A673 (cell line): ENCODE measurements around the gene RASSF1. TPM values are rescaled to one million over a fixed set of nuclear protein-coding genes. Genes with fewer than 3 reads are reported as not detected.
A peak's percentile ranks its signal among the peaks of the same experiment; 100 is the strongest.

Experiments
- BruUV-seq: library from RNA; stranded (reverse); fragments of 400-500 nt; replicated peaks from 2 replicates; lab custom pipeline; 2021; lab: Mats Ljungman, UMichigan
- CTCF ChIA-PET: fragments of 300-600 bp; sonication (Branson Sonifier 250); formaldehyde crosslinking; loops from one replicate; lab custom pipeline; 2022; ENCODE audit warnings: antibody characterized with exemption; lab: Charles Lee
- POLR2A ChIA-PET: fragments of 300-600 bp; sonication (Branson Sonifier 250); formaldehyde crosslinking; loops from one replicate; lab custom pipeline; 2022; ENCODE audit warnings: antibody characterized with exemption; ENCODE audit not compliant: low non-redundant PET; lab: Charles Lee
- DNase-seq: peaks from one replicate; pipeline ENCODE4 v3.0.0-alpha.2; 2015; ENCODE audit warnings: low spot score
- H3K27ac ChIP-seq: fragments of 200-600 bp; sonication (generic); 2 replicates; pipeline ENCODE4 v1.5.1; 2016; ENCODE audit warnings: mixed run types, low read depth, mild to moderate bottlenecking, mixed read lengths, antibody characterized with exemption, low read length; ENCODE audit not compliant: poor library complexity, severe bottlenecking
- H3K27me3 ChIP-seq: fragments of 200-600 bp; sonication (generic); replicated peaks from 2 replicates; pipeline ENCODE4 v1.6.1; 2017; ENCODE audit warnings: mixed run types, low read depth, mild to moderate bottlenecking, mixed read lengths, antibody characterized with exemption, low read length; ENCODE audit not compliant: insufficient read depth, poor library complexity
- H3K36me3 ChIP-seq: fragments of 200-600 bp; sonication (generic); 2 replicates; pipeline ENCODE4 v1.6.1; 2016; ENCODE audit warnings: mixed run types, mild to moderate bottlenecking, mixed read lengths, antibody characterized with exemption, low read length; ENCODE audit not compliant: insufficient read depth, poor library complexity, severe bottlenecking
- H3K4me1 ChIP-seq: fragments of 200-600 bp; sonication (generic); 2 replicates; pipeline ENCODE4 v1.6.1; 2017; ENCODE audit warnings: mixed run types, mild to moderate bottlenecking, mixed read lengths, antibody characterized with exemption, low read length; ENCODE audit not compliant: insufficient read depth, poor library complexity, severe bottlenecking
- H3K4me3 ChIP-seq: fragments of 200-600 bp; sonication (generic); 2 replicates; pipeline ENCODE4 v1.5.1; 2016; ENCODE audit warnings: low read depth, mixed run types, mild to moderate bottlenecking, mixed read lengths, low read length; ENCODE audit not compliant: poor library complexity, severe bottlenecking
- H3K9me3 ChIP-seq: fragments of 200-600 bp; sonication (generic); 2 replicates; pipeline ENCODE4 v1.6.1; 2016; ENCODE audit warnings: mixed run types, low read depth, mild to moderate bottlenecking, mixed read lengths, antibody characterized with exemption, low read length; ENCODE audit not compliant: poor library complexity, severe bottlenecking
- CTCF ChIP-seq: fragments of 300-800, 200-600 bp; sonication (generic); conservative IDR thresholded peaks from 2 replicates; pipeline ENCODE4 v1.5.1; 2017; ENCODE audit warnings: low read depth, mild to moderate bottlenecking, antibody characterized with exemption, low read length, moderate library complexity, mixed read lengths
- EZH2 ChIP-seq: fragments of 200-600 bp; sonication (generic); IDR thresholded peaks from 2 replicates; pipeline ENCODE4 v1.6.1; 2017; ENCODE audit warnings: borderline replicate concordance, low read depth, mild to moderate bottlenecking, mixed read lengths, antibody characterized with exemption, low read length; ENCODE audit not compliant: poor library complexity, severe bottlenecking
- intact Hi-C: fragments of 100-400 bp; cut with micrococcal nuclease; formaldehyde crosslinking; loops from one replicate; pipeline ENCODE4 v1.10.0; 2022; ENCODE audit not compliant: unreplicated experiment
- total RNA-seq: library from RNA; stranded (reverse); gene quantifications from 2 replicates; pipeline ENCODE4 v1.2.3, GENCODE V29; 2021

RASSF1 gene
- total RNA-seq, 1 experiment from 2014 or later: 14.4 TPM

GRCh38 chr3:50372349-50372748, 31.7 kb upstream of the RASSF1 start:
- H3K27ac ChIP-seq: no peak overlapping the region
- H3K4me1 ChIP-seq: no peaks in the 10 kb centered on the region
- no peaks in the 10 kb centered on the region for H3K36me3 ChIP-seq
- CTCF ChIA-PET: no interaction called here
- intact Hi-C loops: loop anchor here (5.0 kb wide), 1 partner anchor 170 kb away; no protein-coding TSS in a partner anchor
- no peaks in the 10 kb centered on the region for H3K27me3 ChIP-seq
- no peaks in the 10 kb centered on the region for H3K9me3 ChIP-seq
- TF ChIP-seq CTCF (no peak), EZH2 (no peak)
- DNase-seq: peak; percentile 17
- POLR2A ChIA-PET: no interaction called here
- BruUV-seq: no TSS peak
- no peak overlapping the region for H3K4me3 ChIP-seq

- Histone ChIP-seq H3K4me1 (no peaks in the 10 kb centered on the region), H3K36me3 (no peaks in the 10 kb centered on the region), H3K27ac (no peak overlapping the region), H3K4me3 (no peak overlapping the region), H3K9me3 (no peaks in the 10 kb centered on the region), H3K27me3 (no peaks in the 10 kb centered on the region)
- ChIA-PET POLR2A (no interaction called here), CTCF (interaction anchor here (1.4 kb wide), 1 partner anchor 171 kb away, joined by 11 read pairs; no protein-coding TSS in a partner anchor)
- TF ChIP-seq CTCF: no peak
- no peak for TF ChIP-seq EZH2
- intact Hi-C loops: loop anchor here (5.0 kb wide), 1 partner anchor 171 kb away; no protein-coding TSS in a partner anchor
- no peak for DNase-seq
- BruUV-seq: no TSS peak
Observed at GRCh38 chr3:50371133-50371685, 30.6 kb upstream of the RASSF1 start.

GRCh38 chr3:50370594-50370993, 30.0 kb upstream of the RASSF1 start:
- CTCF ChIA-PET: interaction anchor here (1.4 kb wide), 1 partner anchor 172 kb away, joined by 11 read pairs; no protein-coding TSS in a partner anchor
- no peaks in the 10 kb centered on the region for H3K9me3 ChIP-seq
- no peak overlapping the region for H3K27ac ChIP-seq
- no peaks in the 10 kb centered on the region for H3K27me3 ChIP-seq
- no peaks in the 10 kb centered on the region for H3K4me1 ChIP-seq
- H3K36me3 ChIP-seq: no peaks in the 10 kb centered on the region
- peak; percentile 62 for DNase-seq
- BruUV-seq: no TSS peak
- intact Hi-C loops: loop anchor here (5.0 kb wide), 1 partner anchor 172 kb away; no protein-coding TSS in a partner anchor
- TF ChIP-seq CTCF: peak; percentile 50
- no peak for TF ChIP-seq EZH2
- POLR2A ChIA-PET: no interaction called here
- no peak overlapping the region for H3K4me3 ChIP-seq
